GM19193 (cell line): Measurements from ENCODE around the gene PDE3A.

Experiments used
- POLR2A ChIP-seq: IDR thresholded peaks from 4 replicates; pipeline ENCODE4 v1.6.1; 2011; ENCODE audit not compliant: insufficient read depth, insufficient read length; ENCODE audit errors: extremely low read depth

Gene PDE3A

DNA sequence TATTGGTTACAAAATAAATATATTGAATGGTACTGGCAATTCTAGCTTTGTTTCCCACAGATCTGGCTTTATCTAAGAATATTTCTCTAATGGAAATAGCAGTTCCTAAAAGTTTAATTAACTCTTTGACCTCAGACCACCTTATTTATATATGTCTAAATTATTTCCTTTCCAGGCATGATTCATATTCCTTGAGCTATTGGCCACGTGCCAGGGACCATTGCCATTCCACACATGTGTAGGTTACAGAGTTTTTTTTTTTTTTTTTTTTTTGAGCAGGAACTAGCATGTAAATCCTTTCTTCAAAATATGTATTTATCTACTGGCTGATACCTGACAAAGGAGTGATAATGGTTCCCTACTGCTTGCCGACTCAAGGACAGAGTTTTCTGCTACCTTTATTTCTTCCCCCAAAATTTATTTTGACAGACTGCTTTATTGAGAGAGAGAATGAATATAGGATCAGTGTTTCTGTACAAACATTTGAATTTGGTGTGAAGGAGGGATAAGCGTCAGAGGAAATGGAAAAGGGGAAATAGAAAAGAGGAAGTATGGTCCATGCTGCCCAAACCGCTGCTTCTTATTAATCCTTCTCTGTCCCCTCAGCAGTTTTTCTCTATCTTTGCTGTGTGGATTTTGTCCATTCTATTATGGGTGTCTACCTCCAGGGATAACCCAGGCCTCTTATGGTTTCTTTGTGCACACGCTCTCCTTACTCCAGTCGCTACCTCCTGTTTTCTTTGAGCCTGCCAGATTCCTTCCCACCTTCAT is 36.4 kb downstream of the PDE3A start:
- no peak for TF ChIP-seq POLR2A

DNA sequence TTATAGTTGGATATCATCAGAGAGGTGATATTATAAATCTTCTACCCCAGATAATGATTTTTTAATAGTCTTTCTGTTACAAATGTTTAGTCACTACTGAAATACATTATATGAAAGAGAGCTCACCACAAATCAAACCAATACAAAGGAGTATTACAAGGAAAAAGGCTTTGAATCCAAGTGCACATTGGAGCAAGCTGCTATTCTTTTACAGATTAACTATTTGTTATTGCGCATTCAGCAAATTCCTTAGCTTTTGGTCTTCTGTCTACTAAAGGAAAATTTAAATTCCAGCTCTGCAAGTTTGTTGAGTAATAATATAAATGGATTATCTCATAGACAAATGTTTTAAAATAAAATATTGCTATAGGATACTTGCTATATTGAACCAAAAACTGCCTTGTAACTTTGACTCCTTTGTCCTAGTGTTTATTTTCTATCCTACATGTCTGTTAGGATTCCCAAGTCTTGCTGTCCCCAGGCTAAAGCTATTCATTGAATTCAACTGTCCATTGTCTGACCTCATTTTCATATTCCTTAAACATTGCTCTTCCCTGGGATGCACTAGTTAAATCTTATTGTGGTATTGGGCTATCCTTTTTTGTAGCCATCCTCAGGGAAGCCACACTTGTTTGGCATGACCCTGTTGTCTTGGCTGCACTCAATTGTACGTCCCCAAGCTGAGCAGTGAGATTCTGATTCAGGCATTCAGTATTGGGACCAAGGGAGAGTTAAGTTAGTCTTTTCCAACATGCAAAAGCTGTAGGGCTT is 41.5 kb downstream of the PDE3A start:
- TF ChIP-seq POLR2A = no peak

DNA sequence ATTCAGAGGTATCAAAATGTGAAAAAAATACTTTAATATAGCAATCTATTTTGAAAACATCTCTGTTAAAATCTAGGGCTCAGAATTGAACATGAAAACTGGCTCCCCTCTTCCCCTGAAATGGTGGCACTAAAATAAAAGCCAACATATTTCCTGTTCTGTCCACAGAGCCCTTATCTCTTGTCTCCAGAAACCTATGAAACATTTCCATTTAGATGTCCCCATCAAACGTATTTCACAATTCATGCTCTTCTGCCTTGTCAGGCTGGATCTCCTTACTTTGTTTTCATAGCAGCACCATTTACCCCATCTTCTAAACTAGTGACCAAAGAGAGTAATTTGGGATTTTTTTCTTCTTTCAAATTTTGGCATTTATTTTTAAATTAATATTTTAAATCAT is 42.4 kb downstream of the PDE3A start:
- no peak for TF ChIP-seq POLR2A

DNA sequence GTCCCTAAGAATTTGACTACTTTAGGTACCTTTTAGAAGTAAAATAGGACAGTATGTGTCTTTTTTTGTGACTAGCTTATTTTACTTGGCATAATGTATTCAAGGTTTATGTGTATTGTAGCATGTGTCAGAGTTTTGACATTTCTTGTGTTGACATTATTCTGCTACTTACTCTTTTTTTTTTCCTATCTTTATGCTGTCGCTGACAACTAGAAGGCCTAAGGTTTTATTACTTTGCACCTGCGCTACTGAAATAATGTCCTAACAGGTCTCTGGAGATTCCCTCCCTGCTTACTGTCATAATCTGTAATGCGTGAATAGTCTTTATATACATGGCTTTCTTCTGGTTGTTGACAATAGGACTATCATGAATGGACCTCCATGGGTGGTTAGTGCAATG is 43.0 kb downstream of the PDE3A start:
- TF ChIP-seq POLR2A = no peak

DNA sequence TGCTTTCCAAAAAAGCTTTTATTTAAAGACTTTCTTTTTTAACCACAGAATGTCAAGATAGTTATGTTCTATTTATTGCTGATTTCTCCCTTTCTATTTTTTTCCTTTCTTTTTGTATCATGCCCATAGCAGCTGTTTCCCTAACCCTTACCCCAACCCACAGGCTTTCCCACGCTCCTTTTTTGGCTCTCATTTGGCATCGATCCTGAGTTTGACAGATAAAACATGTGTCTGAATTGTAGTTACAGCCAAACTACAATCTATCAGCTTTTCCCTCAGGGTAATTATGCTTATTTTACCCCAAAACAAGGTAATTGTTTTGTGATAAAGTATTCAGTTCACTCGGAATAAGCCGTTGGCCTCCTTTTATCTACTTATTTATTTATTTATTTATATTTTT is 46.7 kb downstream of the PDE3A start:
- no peak for TF ChIP-seq POLR2A

DNA sequence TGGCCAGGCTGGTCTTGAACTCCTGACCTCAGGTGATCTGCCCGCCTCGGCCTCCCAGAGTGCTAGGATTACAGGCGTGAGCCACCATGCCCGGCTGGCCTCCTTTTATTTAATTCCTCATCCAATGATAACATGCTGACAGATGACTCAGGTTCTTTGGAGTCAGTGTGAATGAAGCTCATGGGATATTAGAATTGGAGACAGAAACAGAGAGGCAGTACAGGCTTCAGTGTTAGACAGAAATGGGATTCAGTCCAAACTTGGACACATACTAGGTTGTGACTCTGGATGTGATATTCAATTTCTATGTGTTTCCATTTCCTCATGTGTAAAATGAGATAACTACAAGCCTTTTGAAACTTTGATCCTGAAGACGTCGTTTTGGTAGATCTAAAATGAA is 47.3 kb downstream of the PDE3A start:
- TF ChIP-seq POLR2A = no peak

DNA sequence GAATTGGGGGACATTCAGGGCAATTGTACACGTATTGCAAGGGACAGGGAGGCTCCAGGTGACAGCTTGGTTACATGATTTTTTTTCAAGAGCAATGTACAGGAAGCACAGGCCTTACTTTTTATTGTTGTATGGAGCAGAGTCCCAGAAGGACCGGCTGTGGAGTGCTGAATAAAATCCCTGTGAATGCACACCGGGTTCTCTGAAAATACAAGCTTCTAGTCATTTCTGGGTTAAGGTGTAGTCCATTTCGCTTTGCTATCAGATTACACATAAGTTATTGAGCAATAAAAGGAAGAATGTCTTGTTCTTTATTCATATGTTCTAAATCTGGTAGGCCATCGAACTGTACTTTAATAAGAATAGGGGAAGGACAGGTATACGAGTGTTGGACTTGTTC is 52.2 kb downstream of the PDE3A start:
- no peak for TF ChIP-seq POLR2A

DNA sequence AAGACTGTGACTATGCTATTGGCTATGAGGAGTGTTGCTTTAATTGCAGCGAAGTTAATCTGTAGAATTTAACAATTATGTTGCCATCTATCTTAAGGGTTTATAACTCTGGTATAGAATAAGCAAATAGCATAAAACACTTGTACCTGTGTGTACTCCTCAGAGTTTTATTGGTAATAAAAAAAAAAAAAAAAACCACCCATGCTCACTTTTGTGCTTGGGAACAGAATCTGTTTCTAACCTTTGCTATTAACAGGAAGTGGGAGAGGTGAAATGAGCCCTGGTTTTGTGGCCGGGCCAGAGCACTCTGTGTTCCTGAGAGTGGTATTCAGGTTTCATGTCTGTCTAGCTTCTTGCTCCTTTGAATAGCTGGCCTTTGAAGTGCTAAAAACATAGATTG is 53.1 kb downstream of the PDE3A start:
- no peak for TF ChIP-seq POLR2A

DNA sequence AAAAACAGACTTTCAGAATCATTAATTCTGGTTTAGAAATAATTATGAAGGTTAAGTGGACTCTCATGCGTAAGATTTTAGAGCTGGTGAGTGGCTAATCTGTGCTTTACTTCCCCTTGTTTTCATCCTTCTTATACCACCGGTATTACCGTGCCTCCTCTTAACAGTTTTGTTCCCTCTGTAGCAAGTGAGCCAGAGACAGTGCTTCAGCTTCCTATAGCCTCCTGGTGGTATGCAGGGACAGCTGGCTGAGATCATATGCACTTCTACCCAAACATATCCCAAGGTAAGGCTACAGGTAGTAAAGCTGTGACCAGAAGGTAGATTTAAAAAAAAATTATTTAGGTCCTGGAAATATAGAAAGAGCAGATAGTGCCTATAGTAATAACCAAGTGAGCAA is 55.2 kb downstream of the PDE3A start:
- no peak for TF ChIP-seq POLR2A

DNA sequence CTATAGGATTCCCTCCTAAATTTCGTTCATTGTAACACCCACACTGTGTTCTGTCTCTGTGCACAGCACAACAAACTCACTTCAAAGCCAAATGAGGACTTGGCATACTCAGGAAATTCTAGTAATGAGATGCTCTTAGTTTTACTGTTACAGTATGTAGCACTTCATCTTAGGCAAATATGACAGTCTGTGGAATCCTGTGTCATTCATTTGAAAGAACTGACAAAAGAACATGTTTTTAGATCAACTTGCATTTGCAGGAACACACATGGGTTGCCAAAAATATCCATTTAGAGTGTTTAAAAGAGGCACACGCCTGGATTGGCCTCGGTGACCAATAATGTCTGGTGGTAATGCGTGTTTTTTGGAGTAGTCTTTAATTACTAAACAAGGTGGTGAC is 56.5 kb downstream of the PDE3A start:
- TF ChIP-seq POLR2A = no peak

DNA sequence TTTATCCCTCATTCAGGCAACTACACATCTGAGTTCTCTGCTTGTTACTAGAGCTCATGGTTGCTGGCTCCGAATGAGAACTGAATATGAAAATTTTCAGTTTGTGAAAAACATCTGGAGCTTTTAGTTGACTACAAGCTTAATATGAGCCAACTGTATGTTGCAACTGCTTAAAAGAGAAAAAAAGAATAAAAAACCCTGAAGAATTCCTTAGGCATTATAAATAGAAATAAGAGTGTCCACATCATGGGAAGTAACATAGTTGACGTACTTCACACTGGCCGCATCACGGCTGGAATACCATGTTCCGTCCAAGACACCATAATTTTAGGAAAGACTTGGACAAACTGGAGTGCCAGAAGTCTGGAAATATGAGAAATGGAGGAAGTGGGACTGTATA is 57.9 kb downstream of the PDE3A start:
- TF ChIP-seq POLR2A = no peak

DNA sequence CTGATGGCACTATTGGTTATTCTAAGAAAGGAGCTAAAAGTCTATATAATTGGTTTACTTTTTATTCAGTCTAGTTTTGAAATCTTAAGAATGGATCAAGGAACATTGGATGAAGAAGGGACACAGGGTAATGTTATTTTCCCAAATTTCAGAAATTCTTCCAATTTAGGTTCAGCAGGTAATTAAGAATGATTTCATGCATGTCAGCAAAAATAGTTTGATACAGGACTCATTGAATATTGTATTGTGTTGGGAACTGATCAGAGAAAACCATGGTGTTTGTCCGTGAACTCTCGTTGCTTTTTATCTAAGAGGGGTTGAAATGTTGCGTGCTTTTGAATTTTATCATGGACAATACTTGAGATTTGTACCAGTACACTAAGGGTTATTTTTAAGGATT is 58.6 kb downstream of the PDE3A start:
- no peak for TF ChIP-seq POLR2A

DNA sequence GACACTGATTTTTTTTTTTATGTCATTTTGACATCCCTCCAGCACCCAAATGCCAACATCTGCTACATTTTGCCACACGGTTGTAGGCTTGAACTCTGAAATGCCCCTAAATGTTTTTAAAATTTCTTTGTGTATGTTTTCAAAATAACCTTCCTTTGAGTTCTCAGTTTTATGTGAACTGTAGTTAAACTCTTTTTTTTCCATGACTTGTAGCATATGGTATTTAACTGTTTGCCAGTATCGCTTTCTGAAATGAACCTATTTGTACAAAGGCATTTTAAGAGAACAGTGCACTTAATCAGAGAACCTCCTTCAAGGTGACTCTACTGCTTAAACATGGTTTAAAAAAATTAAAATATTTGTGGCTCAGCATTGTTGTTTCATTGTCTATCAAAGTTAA is 61.5 kb downstream of the PDE3A start:
- TF ChIP-seq POLR2A = no peak

DNA sequence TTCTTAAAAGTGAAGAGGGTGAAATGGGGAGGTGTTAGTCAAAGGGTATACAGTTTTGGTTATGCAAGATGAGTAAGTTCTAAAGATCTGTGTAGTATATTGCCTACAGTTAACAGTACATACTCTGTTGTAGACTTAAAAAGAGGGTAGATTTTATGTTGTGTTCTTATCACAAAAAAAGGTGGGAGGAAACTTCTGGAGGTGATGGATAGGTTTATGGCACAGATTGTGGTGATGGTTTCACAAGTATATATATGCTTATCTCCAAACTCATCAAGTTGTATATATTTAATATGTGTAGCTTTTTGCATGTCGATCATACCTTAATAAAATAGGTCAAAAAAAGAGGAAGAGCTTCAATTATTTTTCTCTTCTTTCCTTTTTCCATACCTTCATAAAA is 64.0 kb downstream of the PDE3A start:
- TF ChIP-seq POLR2A = no peak

DNA sequence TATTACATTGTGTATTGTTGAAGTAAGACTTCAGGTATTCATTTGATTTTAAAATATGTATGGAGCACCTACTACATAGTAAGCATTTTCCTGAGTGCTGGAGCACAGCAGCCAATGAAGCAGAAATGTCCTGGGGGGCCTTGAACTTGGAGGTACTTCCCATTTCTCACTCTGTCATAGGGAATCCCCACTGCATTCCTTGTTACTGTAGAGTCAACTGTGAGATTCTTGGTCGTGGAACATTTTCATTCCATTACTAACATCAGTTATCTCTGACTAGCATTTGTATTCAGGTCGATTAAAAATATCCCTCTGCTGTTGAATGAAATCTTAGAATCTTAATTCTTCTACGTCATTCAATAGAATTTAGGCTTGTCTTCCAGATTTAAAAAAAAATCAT is 66.7 kb downstream of the PDE3A start:
- no peak for TF ChIP-seq POLR2A

DNA sequence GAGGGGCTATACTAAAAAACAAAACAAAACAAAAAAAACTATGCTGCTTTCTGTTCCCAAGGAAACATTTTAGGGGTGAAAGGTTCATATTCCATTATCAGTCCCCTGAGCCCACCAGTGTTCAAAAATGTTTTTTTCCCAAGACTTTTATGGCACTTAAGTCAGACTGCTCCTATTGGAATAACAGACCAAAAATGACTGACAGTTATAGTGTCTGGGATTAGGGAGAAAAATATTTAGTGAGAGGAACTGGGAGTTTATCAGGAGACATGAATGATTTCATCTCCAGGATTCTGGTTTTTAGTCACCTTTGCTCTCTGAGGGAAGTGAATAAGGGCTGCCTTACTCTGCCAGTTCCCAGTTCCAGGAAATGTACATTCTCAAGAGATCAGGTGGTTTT is 68.0 kb downstream of the PDE3A start:
- TF ChIP-seq POLR2A = no peak
